ENCODE measurements around the gene DPH3. TPM values are rescaled to one million over a fixed set of nuclear protein-coding genes. Genes with fewer than 3 reads are reported as not detected.

Gene DPH3
- total RNA-seq, 1 donor from 2014 or later = 30.5 TPM

DNA sequence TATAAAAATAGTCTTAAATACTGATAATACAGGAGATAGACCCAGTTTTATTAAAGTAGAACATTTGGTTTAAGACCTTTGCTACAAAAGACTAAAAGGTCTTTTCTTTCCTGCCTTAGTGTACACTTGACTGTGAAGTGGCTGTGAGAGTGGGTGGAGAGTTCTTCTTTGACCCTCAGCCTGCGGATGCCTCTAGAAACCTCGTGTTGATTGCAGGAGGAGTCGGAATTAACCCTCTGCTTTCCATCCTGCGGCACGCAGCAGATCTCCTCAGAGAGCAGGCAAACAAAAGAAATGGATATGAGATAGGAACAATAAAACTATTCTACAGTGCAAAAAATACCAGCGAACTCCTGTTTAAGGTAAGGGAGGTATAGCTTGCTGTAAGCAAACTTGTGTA, 36.8 kb upstream of the DPH3 start:
- DNase-seq (ENCODE audit: low read depth) = no peak
- TF ChIP-seq, protein P1, sequence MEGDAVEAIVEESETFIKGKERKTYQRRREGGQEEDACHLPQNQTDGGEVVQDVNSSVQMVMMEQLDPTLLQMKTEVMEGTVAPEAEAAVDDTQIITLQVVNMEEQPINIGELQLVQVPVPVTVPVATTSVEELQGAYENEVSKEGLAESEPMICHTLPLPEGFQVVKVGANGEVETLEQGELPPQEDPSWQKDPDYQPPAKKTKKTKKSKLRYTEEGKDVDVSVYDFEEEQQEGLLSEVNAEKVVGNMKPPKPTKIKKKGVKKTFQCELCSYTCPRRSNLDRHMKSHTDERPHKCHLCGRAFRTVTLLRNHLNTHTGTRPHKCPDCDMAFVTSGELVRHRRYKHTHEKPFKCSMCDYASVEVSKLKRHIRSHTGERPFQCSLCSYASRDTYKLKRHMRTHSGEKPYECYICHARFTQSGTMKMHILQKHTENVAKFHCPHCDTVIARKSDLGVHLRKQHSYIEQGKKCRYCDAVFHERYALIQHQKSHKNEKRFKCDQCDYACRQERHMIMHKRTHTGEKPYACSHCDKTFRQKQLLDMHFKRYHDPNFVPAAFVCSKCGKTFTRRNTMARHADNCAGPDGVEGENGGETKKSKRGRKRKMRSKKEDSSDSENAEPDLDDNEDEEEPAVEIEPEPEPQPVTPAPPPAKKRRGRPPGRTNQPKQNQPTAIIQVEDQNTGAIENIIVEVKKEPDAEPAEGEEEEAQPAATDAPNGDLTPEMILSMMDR (IDR thresholded peaks at IDR 0.05; ENCODE audit: insufficient read depth, low read length, poor library complexity, severe bottlenecking) = no peak
- Histone ChIP-seq H3K27me3 (ENCODE audit: control insufficient read depth, insufficient read depth, low read length) (no peaks in the 10 kb centered on the region), H3K36me3 (ENCODE audit: control insufficient read depth, insufficient read depth, low read length) (no peaks in the 10 kb centered on the region), H3K4me3 (ENCODE audit: low read depth, low read length) (no peak overlapping the region)

GRCh38 chr3:16300881-16301359, 36.2 kb upstream of the DPH3 start:
- no peak overlapping the region for H3K4me3 ChIP-seq (ENCODE audit: low read depth, low read length)
- no peaks in the 10 kb centered on the region for H3K36me3 ChIP-seq (ENCODE audit: control insufficient read depth, insufficient read depth, low read length)
- no peaks in the 10 kb centered on the region for H3K27me3 ChIP-seq (ENCODE audit: control insufficient read depth, insufficient read depth, low read length)
- DNase-seq (ENCODE audit: low read depth) = no peak
- TF ChIP-seq, protein P1 (IDR thresholded peaks at IDR 0.05; ENCODE audit: insufficient read depth, low read length, poor library complexity, severe bottlenecking) = no peak

DNA sequence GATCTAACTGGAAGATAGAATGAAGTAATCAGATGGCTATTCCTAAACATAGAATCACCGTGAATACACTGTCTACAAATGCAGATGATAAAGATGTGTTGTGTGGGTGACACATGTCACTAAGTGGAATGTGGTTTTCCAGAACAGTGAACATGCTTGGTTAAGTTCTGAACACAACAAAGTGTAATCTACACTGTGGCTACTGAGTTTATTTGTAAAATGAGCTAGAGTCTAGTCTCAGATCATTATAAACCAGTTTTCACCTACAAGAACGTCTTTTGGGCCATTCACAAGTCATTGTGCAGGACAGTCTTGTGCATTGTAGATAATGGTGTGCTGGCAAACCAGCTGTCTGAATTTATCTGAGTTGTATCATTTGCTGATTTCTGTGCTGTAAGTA, 35.6 kb upstream of the DPH3 start:
- Histone ChIP-seq H3K4me3 (ENCODE audit: low read depth, low read length) (no peak overlapping the region), H3K36me3 (ENCODE audit: control insufficient read depth, insufficient read depth, low read length) (no peaks in the 10 kb centered on the region), H3K27me3 (ENCODE audit: control insufficient read depth, insufficient read depth, low read length) (no peaks in the 10 kb centered on the region)
- TF ChIP-seq, protein P1 (IDR thresholded peaks at IDR 0.05; ENCODE audit: insufficient read depth, low read length, poor library complexity, severe bottlenecking) = no peak
- DNase-seq (ENCODE audit: low read depth) = peak; percentile 44

DNA sequence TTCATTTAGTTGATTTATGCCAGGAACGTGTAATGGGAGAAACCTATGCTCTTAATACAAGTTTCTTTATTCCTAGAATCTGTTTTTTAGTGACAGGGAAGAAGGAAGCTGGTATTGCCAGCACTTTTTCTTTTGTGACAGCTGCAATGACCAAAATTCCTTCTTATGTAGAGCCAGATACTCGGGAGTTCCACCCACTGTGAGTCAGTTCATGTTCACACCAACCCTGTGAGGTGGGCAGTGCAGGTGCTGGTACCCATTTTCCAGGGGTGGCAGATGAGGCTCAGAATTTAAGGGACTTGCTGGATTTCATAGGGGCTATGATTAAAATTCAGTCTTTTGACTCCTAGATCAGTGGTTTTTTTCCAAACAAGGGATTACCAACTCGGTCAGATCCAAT, 35.0 kb upstream of the DPH3 start:
- TF ChIP-seq, protein P1 (IDR thresholded peaks at IDR 0.05; ENCODE audit: insufficient read depth, low read length, poor library complexity, severe bottlenecking) = no peak
- no peaks in the 10 kb centered on the region for H3K27me3 ChIP-seq (ENCODE audit: control insufficient read depth, insufficient read depth, low read length)

GRCh38 chr3:16298891-16299290, 34.1 kb upstream of the DPH3 start:
- TF ChIP-seq, protein P1 (IDR thresholded peaks at IDR 0.05; ENCODE audit: insufficient read depth, low read length, poor library complexity, severe bottlenecking) = no peak

More for the DNA sequence above, 35.0 kb upstream of the DPH3 start:
- Histone ChIP-seq H3K36me3 (ENCODE audit: control insufficient read depth, insufficient read depth, low read length) (no peaks in the 10 kb centered on the region), H3K4me3 (ENCODE audit: low read depth, low read length) (no peak overlapping the region)
- no peak for DNase-seq (ENCODE audit: low read depth)

More at GRCh38 chr3:16298891-16299290, 34.1 kb upstream of the DPH3 start:
- Histone ChIP-seq H3K27me3 (ENCODE audit: control insufficient read depth, insufficient read depth, low read length) (no peaks in the 10 kb centered on the region), H3K36me3 (ENCODE audit: control insufficient read depth, insufficient read depth, low read length) (no peaks in the 10 kb centered on the region), H3K4me3 (ENCODE audit: low read depth, low read length) (no peak overlapping the region)
- DNase-seq (ENCODE audit: low read depth) = no peak

Data from kidney epithelial cell (primary cell).